Measurements from ENCODE around the gene CCDC106. TPM values are rescaled to one million over a fixed set of nuclear protein-coding genes. Genes with fewer than 3 reads are reported as not detected.

Gene CCDC106
- total RNA-seq, 4 donors from 2014 or later, result 3.7 to 15.1 (median 8.4) TPM

DNA sequence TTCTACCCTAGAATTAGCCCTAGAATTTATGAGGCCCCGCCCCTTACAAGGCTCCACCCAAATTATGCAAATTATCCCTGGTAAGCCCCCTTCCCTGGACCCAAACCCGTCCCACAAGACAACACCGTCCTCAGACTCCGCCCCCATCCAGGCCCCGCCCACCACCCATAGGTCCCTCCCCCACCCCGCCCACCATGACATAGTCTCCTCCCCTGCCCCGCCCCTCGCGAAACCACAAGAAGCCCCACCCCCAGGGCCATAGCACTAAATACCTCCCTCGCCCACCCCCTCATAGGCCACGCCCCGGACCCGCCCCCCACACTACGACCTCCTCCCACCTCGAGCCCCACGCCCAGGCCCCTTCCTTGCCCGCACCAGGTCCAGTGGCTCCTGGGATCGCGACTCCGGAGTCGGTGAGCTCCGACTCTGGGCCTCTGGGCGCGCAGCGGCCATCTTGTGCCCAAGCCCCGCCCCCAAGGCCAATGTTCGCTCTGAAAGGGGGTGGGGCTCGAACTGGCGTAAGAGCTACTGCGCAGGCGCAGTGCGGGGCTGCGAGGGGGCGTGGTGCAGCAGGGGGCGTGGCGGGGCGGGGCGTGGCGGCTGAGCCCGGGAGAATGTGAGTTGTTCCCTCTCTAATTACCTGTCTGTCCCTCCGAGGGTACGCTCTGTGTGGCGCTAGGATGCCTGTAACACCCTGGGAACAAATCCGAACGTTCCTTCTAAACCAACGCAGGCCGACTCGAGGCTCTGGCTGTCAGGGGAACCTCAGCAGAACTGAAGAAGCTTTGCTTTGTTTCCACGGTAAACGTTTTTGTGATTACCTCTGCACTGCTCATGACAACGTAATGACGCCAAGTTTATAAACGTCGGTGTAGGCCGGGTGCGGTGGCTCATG, 23.7 kb upstream of the CCDC106 start, which contains the start of gene ZNF784:
TSS of gene ZNF784 (minus strand) at position 458 of the 895 bp plus-strand sequence. CDS start at position 453, 5 bp downstream.
- intact Hi-C loops (cut with DNase I; ENCODE audit: low total_unique reads), result no loop called here
- Histone ChIP-seq H3K27ac (peak within 1 kb of the TSS; percentile 90 to 98 (median 94)), H3K36me3 (peaks cover 0 to 5% (median 1%) of the 10 kb centered on the region in 4 donors), H3K4me1 (peaks cover 0 to 14% (median 6%) of the 10 kb centered on the region in 4 donors), H3K4me3 (peak within 1 kb of the TSS; percentile 42 to 74 (median 61)), H3K27me3 (no peaks in the 10 kb centered on the region), H3K9me3 (no peaks in the 10 kb centered on the region)
- in situ Hi-C loops (cut with MboI; ENCODE audit: low pct_ligation_motif_present in 1 of 4, low pct_unique_long_range_greater_than_20kb in 1 of 4, low sequenced_read_pairs in 3 of 4), result loop anchor here in 1 of 4 donors (10.0 kb wide), 1 partner anchor 110 kb away; no protein-coding TSS in a partner anchor
- TF ChIP-seq EP300 (IDR thresholded peaks at IDR 0.05; ENCODE audit: low read depth) (no peak), CTCF (IDR thresholded peaks at IDR 0.05) (no peak), POLR2A (IDR thresholded peaks at IDR 0.05) (peak; percentile 77), POLR2AphosphoS5 (IDR thresholded peaks at IDR 0.05) (peak; percentile 63 to 76 (median 71))
- peak; percentile 95 for DNase-seq
- WGBS, 2 donors (ENCODE audit: low coverage in 1 of 2), result 3% methylated on average over 30 of the region's 56 CpGs; no CpG with 5 or more reads in 1 of the 2 donors

DNA sequence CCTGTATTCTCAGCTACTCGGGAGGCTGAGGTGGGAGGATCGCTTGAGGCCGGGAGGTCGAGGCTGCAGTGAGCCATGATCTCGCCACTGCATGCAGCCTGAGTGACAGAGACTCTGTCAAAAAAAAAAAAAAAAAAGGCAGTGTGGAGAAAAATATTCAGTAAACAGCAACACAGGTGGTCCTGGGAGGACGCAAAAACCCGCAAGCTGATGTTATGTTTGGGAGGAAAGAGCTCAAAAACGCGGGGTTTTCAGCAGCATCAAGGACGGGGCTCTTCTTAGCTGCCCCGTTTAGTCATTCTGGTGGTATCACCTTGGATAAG, 23.0 kb upstream of the CCDC106 start:
- TF ChIP-seq POLR2A (IDR thresholded peaks at IDR 0.05) (no peak), CTCF (IDR thresholded peaks at IDR 0.05) (no peak), EP300 (IDR thresholded peaks at IDR 0.05; ENCODE audit: low read depth) (no peak), POLR2AphosphoS5 (IDR thresholded peaks at IDR 0.05) (no peak)
- 46 to 68% methylated on average over 11 of the region's 11 CpGs for WGBS, 2 donors (ENCODE audit: low coverage in 1 of 2)
- Histone ChIP-seq H3K4me1 (peaks cover 0 to 14% (median 6%) of the 10 kb centered on the region in 4 donors), H3K27me3 (no peaks in the 10 kb centered on the region), H3K27ac (peak overlapping the region; percentile 90 to 98 (median 94)), H3K9me3 (no peaks in the 10 kb centered on the region), H3K36me3 (peaks cover 0 to 5% (median 1%) of the 10 kb centered on the region in 4 donors), H3K4me3 (peak overlapping the region in 3 of 4 donors; percentile 42 to 74 (median 55))
- intact Hi-C loops (cut with DNase I; ENCODE audit: low total_unique reads) (no loop called here), in situ Hi-C loops (cut with MboI; ENCODE audit: low pct_ligation_motif_present in 1 of 4, low pct_unique_long_range_greater_than_20kb in 1 of 4, low sequenced_read_pairs in 3 of 4) (loop anchor here in 1 of 4 donors (10.0 kb wide), 1 partner anchor 110 kb away; no protein-coding TSS in a partner anchor)
- DNase-seq, result no peak

DNA sequence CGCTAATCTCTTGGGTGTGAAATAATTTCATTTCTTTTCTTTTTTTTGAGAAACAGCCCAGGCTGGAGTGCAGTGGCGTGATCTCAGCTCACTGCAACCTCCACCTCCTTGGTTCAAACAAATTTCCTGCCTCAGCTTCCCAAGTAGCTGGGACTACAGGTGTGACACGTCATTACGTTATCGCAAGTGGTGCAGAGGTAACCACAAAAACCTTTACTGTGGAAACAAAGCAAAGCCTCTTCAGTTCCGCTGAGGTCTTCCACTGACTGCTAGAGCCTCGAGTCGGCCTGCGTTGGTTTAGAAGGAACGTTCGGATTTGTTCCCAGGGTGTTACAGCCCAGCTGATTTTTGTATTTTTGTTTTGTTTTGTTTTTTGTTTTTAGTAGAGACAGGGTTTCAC, 21.7 kb upstream of the CCDC106 start:
- peaks cover 0 to 14% (median 6%) of the 10 kb centered on the region in 4 donors for H3K4me1 ChIP-seq
- no peak overlapping the region for H3K27ac ChIP-seq
- 73 to 83% methylated on average over 11 of the region's 11 CpGs for WGBS, 2 donors (ENCODE audit: low coverage in 1 of 2)
- no peaks in the 10 kb centered on the region for H3K9me3 ChIP-seq
- no peaks in the 10 kb centered on the region for H3K27me3 ChIP-seq
- peaks cover 0 to 5% (median 1%) of the 10 kb centered on the region in 4 donors for H3K36me3 ChIP-seq
- TF ChIP-seq EP300 (IDR thresholded peaks at IDR 0.05; ENCODE audit: low read depth) (no peak), POLR2A (IDR thresholded peaks at IDR 0.05) (no peak), CTCF (IDR thresholded peaks at IDR 0.05) (no peak), POLR2AphosphoS5 (IDR thresholded peaks at IDR 0.05) (no peak)
- no peak for DNase-seq
- in situ Hi-C loops (cut with MboI; ENCODE audit: low pct_ligation_motif_present in 1 of 4, low pct_unique_long_range_greater_than_20kb in 1 of 4, low sequenced_read_pairs in 3 of 4), result loop anchor here in 1 of 4 donors (10.0 kb wide), 1 partner anchor 112 kb away; no protein-coding TSS in a partner anchor
- intact Hi-C loops (cut with DNase I; ENCODE audit: low total_unique reads), result no loop called here
- no peak overlapping the region for H3K4me3 ChIP-seq

DNA sequence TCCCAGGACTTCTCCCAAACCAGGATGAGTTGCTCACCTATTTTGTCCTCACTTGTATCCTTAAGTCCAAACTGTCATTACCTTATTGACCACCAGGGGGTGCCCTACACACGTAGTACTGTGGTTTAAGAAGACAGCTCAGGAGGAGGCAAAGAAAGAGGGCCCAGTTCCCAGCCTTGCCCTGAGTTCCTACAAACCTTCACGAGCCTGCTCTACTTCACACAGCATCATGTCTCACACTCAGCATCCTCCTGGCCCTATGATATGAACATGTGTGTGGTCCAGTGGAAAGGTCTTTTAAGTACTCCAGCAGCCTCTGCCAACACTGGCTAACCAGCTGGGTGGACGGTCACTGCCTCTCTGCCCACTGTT, 15.6 kb upstream of the CCDC106 start:
- peak; percentile 85 to 96 (median 90) for TF ChIP-seq CTCF (IDR thresholded peaks at IDR 0.05)
- TF ChIP-seq POLR2A (IDR thresholded peaks at IDR 0.05), result no peak
- Histone ChIP-seq H3K9me3 (no peaks in the 10 kb centered on the region), H3K27ac (peak overlapping the region; percentile 16 to 97 (median 56)), H3K4me3 (no peak overlapping the region), H3K27me3 (no peaks in the 10 kb centered on the region), H3K4me1 (peaks cover 15 to 33% (median 20%) of the 10 kb centered on the region in 4 donors), H3K36me3 (no peaks in the 10 kb centered on the region)
- WGBS, 2 donors (ENCODE audit: low coverage in 1 of 2), result 19 to 100% methylated on average over 1 to 3 of the region's 3 CpGs
- in situ Hi-C loops (cut with MboI; ENCODE audit: low pct_ligation_motif_present in 1 of 4, low pct_unique_long_range_greater_than_20kb in 1 of 4, low sequenced_read_pairs in 3 of 4) (no loop called here), intact Hi-C loops (cut with DNase I; ENCODE audit: low total_unique reads) (loop anchor here (2.0 kb wide), 1 partner anchor 20 kb away; no protein-coding TSS in a partner anchor)
- peak; percentile 94 for DNase-seq

All from transverse colon (tissue), 4 donors.